ENCODE results near the gene MROH7.
A peak's percentile ranks its signal among the peaks of the same experiment; 100 is the strongest.

MROH7 gene

GRCh38 chr1:54715493-54716298 lies 74.1 kb downstream of the MROH7 start, which contains the start of gene TTC4:
TTC4 (plus strand) TSS chr1:54715861; CDS start chr1:54715909, 48 bp downstream.
- H4K8ac ChIP-seq (ENCODE audit: low read length) = peak within 1 kb of the TSS; percentile 92
- peak within 1 kb of the TSS; percentile 97 for H3K9ac ChIP-seq (ENCODE audit: low read length)
- DNase-seq = peak; percentile 83
- H3K27me3 ChIP-seq (ENCODE audit: control insufficient read depth in 1 of 2, insufficient read depth in 1 of 2, low read length in 2 of 2) = peaks cover 0 to 10% of the 10 kb centered on the region in 2 experiments
- peaks cover 3 to 34% of the 10 kb centered on the region in 2 experiments for H3K36me3 ChIP-seq (ENCODE audit: control insufficient read depth in 1 of 2, insufficient read depth in 2 of 2, low read depth in 1 of 2, low read length in 2 of 2)
- H3K4ac ChIP-seq (ENCODE audit: low read depth in 1 of 2, low read length in 2 of 2) = peak within 1 kb of the TSS; percentile 53 to 69
- WGBS = 4% methylated on average over 50 of the region's 51 CpGs
- peak within 1 kb of the TSS; percentile 82 for H2BK120ac ChIP-seq (ENCODE audit: low read depth, low read length)
- peak within 1 kb of the TSS; percentile 44 to 92 for H3K14ac ChIP-seq (ENCODE audit: low read length in 2 of 2)
- peak within 1 kb of the TSS; percentile 70 for H4K91ac ChIP-seq (ENCODE audit: low read length)
- peak within 1 kb of the TSS; percentile 63 for H2BK15ac ChIP-seq (ENCODE audit: low read depth, poor library complexity, severe bottlenecking)
- peak within 1 kb of the TSS; percentile 84 to 88 for H3K4me3 ChIP-seq (ENCODE audit: insufficient read depth in 1 of 2, low read depth in 1 of 2, low read length in 2 of 2)
- peak within 1 kb of the TSS; percentile 71 for H3K27ac ChIP-seq (ENCODE audit: low read length, poor library complexity, severe bottlenecking)
- H3K4me1 ChIP-seq (ENCODE audit: control insufficient read depth, insufficient read depth, low read depth, low read length) = peaks cover 7% of the 10 kb centered on the region
- peak within 1 kb of the TSS; percentile 78 for H3K4me2 ChIP-seq (ENCODE audit: low read length, poor library complexity, severe bottlenecking)
- H2BK5ac ChIP-seq (ENCODE audit: low read depth, low read length, poor library complexity, severe bottlenecking) = no peak within 1 kb of the TSS
- no peaks in the 10 kb centered on the region for H3K9me3 ChIP-seq (ENCODE audit: control insufficient read depth, low read length)
- peak within 1 kb of the TSS; percentile 48 to 61 for H2BK12ac ChIP-seq (ENCODE audit: low read length in 2 of 2)
- peak within 1 kb of the TSS; percentile 19 for H2AK5ac ChIP-seq (ENCODE audit: low read length, severe bottlenecking)
- peak within 1 kb of the TSS; percentile 89 for H2AFZ ChIP-seq (ENCODE audit: low read depth, low read length)
- no peak within 1 kb of the TSS for H3K23ac ChIP-seq (ENCODE audit: low read length in 2 of 2)
- peak within 1 kb of the TSS; percentile 83 to 88 for H3K18ac ChIP-seq (ENCODE audit: low read depth in 1 of 2, low read length in 2 of 2)
- H3K79me1 ChIP-seq (replicated peaks; ENCODE audit: low read length, poor library complexity, severe bottlenecking) = peaks cover 19% of the 10 kb centered on the region

DNA sequence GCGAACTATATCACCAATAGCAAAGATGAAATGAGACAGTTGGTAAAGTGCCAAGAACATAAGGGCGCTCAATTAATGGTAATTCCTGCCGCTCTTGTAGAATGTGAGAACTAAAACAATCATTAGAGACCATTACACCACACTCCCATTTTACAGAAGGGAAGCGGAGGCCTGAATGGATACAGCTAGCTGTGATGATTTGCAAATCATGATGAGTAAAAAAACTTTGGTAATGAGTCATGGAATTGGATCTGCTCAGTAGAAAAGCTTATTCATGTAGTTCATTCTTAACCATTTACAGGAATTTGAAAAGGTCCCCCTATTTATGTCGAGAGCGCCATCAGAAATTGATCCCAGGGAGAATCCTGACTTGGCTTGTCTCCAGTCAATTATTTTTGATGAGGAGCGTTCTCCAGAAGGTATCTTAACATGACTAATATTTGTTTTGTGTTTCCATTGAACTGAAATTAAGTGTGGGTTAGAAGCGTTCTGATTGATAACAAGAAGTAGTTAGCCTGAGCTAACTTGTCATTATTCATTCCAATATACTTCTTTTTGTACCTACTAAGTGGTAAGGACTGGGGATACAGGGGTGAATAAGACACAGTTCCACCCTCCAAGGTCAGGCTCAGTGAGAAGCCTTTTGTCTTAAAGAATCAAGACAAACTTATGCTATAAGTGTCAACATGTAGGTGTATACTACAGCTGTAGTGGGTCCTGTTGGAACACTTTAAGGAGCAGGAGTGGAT lies 74.9 kb downstream of the MROH7 start:
- H2BK120ac ChIP-seq (ENCODE audit: low read depth, low read length) = no peak overlapping the region
- peak overlapping the region in 1 of 2 experiments; percentile 30 for H3K4ac ChIP-seq (ENCODE audit: low read depth in 1 of 2, low read length in 2 of 2)
- no peak overlapping the region for H2AFZ ChIP-seq (ENCODE audit: low read depth, low read length)
- H3K27ac ChIP-seq (ENCODE audit: low read length, poor library complexity, severe bottlenecking) = peak overlapping the region; percentile 71
- H3K36me3 ChIP-seq (ENCODE audit: control insufficient read depth in 1 of 2, insufficient read depth in 2 of 2, low read depth in 1 of 2, low read length in 2 of 2) = peaks cover 3 to 42% of the 10 kb centered on the region in 2 experiments
- no peak overlapping the region for H2BK5ac ChIP-seq (ENCODE audit: low read depth, low read length, poor library complexity, severe bottlenecking)
- peak overlapping the region; percentile 78 for H3K4me2 ChIP-seq (ENCODE audit: low read length, poor library complexity, severe bottlenecking)
- H2BK12ac ChIP-seq (ENCODE audit: low read length in 2 of 2) = no peak overlapping the region
- no peaks in the 10 kb centered on the region for H3K9me3 ChIP-seq (ENCODE audit: control insufficient read depth, low read length)
- H4K91ac ChIP-seq (ENCODE audit: low read length) = no peak overlapping the region
- H3K14ac ChIP-seq (ENCODE audit: low read length in 2 of 2) = no peak overlapping the region
- no peak for DNase-seq
- H3K79me1 ChIP-seq (replicated peaks; ENCODE audit: low read length, poor library complexity, severe bottlenecking) = peaks cover 19% of the 10 kb centered on the region
- H3K27me3 ChIP-seq (ENCODE audit: control insufficient read depth in 1 of 2, insufficient read depth in 1 of 2, low read length in 2 of 2) = peaks cover 0 to 2% of the 10 kb centered on the region in 2 experiments
- H3K18ac ChIP-seq (ENCODE audit: low read depth in 1 of 2, low read length in 2 of 2) = no peak overlapping the region
- no peak overlapping the region for H2BK15ac ChIP-seq (ENCODE audit: low read depth, poor library complexity, severe bottlenecking)
- H3K9ac ChIP-seq (ENCODE audit: low read length) = peak overlapping the region; percentile 97
- H4K8ac ChIP-seq (ENCODE audit: low read length) = peak overlapping the region; percentile 90
- H3K4me1 ChIP-seq (ENCODE audit: control insufficient read depth, insufficient read depth, low read depth, low read length) = peaks cover 7% of the 10 kb centered on the region
- peak overlapping the region in 1 of 2 experiments; percentile 88 for H3K4me3 ChIP-seq (ENCODE audit: insufficient read depth in 1 of 2, low read depth in 1 of 2, low read length in 2 of 2)
- H3K23ac ChIP-seq (ENCODE audit: low read length in 2 of 2) = no peak overlapping the region
- WGBS = 42% methylated on average over 5 of the region's 8 CpGs
- H2AK5ac ChIP-seq (ENCODE audit: low read length, severe bottlenecking) = no peak overlapping the region

DNA sequence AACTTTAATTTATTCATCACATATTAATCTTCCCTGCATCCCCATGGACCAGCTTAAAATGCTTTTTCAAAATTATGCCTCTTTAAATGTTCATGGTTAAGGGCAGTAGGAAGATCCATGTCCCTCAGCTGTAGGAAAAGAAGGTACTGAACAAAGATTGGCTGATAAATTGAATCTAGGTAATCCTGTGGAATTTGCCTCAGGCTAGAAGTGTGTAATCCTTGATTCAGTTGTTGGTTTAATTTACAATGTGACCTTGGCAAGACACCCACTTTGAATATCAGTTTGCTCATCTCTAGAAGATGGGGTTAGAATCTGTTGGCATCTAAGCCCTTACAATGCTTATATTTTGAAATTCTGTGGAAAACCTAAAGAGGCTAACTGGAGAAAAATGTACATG lies 80.1 kb downstream of the MROH7 start:
- no peak overlapping the region for H3K4me2 ChIP-seq (ENCODE audit: low read length, poor library complexity, severe bottlenecking)
- no peak overlapping the region for H3K9ac ChIP-seq (ENCODE audit: low read length)
- H3K4ac ChIP-seq (ENCODE audit: low read depth in 1 of 2, low read length in 2 of 2) = no peak overlapping the region
- no peak overlapping the region for H3K14ac ChIP-seq (ENCODE audit: low read length in 2 of 2)
- no peak overlapping the region for H3K27ac ChIP-seq (ENCODE audit: low read length, poor library complexity, severe bottlenecking)
- H3K4me1 ChIP-seq (ENCODE audit: control insufficient read depth, insufficient read depth, low read depth, low read length) = no peaks in the 10 kb centered on the region
- peaks cover 16 to 94% of the 10 kb centered on the region in 2 experiments for H3K36me3 ChIP-seq (ENCODE audit: control insufficient read depth in 1 of 2, insufficient read depth in 2 of 2, low read depth in 1 of 2, low read length in 2 of 2)
- no peak overlapping the region for H4K91ac ChIP-seq (ENCODE audit: low read length)
- peaks cover 3% of the 10 kb centered on the region for H3K9me3 ChIP-seq (ENCODE audit: control insufficient read depth, low read length)
- no peak overlapping the region for H4K8ac ChIP-seq (ENCODE audit: low read length)
- no peak overlapping the region for H2AK5ac ChIP-seq (ENCODE audit: low read length, severe bottlenecking)
- H3K4me3 ChIP-seq (ENCODE audit: insufficient read depth in 1 of 2, low read depth in 1 of 2, low read length in 2 of 2) = no peak overlapping the region
- no peak overlapping the region for H2AFZ ChIP-seq (ENCODE audit: low read depth, low read length)
- H3K79me1 ChIP-seq (replicated peaks; ENCODE audit: low read length, poor library complexity, severe bottlenecking) = peaks cover 14% of the 10 kb centered on the region
- no peak overlapping the region for H2BK12ac ChIP-seq (ENCODE audit: low read length in 2 of 2)
- no peak overlapping the region for H2BK120ac ChIP-seq (ENCODE audit: low read depth, low read length)
- no peak overlapping the region for H3K23ac ChIP-seq (ENCODE audit: low read length in 2 of 2)
- no peak overlapping the region for H2BK15ac ChIP-seq (ENCODE audit: low read depth, poor library complexity, severe bottlenecking)
- H3K18ac ChIP-seq (ENCODE audit: low read depth in 1 of 2, low read length in 2 of 2) = no peak overlapping the region
- no peak for DNase-seq
- H2BK5ac ChIP-seq (ENCODE audit: low read depth, low read length, poor library complexity, severe bottlenecking) = no peak overlapping the region
- H3K27me3 ChIP-seq (ENCODE audit: control insufficient read depth in 1 of 2, insufficient read depth in 1 of 2, low read length in 2 of 2) = no peaks in the 10 kb centered on the region

DNA sequence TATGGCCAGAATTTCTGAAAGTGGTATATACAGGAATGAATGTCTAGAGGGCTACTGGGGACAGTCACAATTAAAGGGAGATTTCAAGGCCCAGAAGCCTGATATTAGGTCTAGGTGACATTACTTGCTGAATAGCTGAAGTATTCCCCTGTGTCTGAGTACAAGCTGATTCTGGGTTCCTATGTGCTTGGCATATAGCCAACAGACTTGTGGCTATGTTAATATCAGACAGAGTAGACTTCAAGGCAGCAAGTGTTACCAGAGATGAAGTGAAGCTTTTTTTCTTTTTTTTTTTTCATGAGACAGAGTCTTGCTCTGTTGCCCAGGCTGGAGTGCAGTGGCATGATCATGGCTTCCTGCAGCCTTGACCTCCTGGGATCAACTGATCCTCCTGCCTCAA lies 82.4 kb downstream of the MROH7 start:
- no peak overlapping the region for H3K4me3 ChIP-seq (ENCODE audit: insufficient read depth in 1 of 2, low read depth in 1 of 2, low read length in 2 of 2)
- no peak overlapping the region for H3K9ac ChIP-seq (ENCODE audit: low read length)
- DNase-seq = no peak
- H3K4me1 ChIP-seq (ENCODE audit: control insufficient read depth, insufficient read depth, low read depth, low read length) = no peaks in the 10 kb centered on the region
- no peak overlapping the region for H3K23ac ChIP-seq (ENCODE audit: low read length in 2 of 2)
- no peak overlapping the region for H3K4ac ChIP-seq (ENCODE audit: low read depth in 1 of 2, low read length in 2 of 2)
- no peak overlapping the region for H3K18ac ChIP-seq (ENCODE audit: low read depth in 1 of 2, low read length in 2 of 2)
- H4K8ac ChIP-seq (ENCODE audit: low read length) = no peak overlapping the region
- no peak overlapping the region for H4K91ac ChIP-seq (ENCODE audit: low read length)
- H3K14ac ChIP-seq (ENCODE audit: low read length in 2 of 2) = no peak overlapping the region
- no peak overlapping the region for H3K4me2 ChIP-seq (ENCODE audit: low read length, poor library complexity, severe bottlenecking)
- no peak overlapping the region for H2BK12ac ChIP-seq (ENCODE audit: low read length in 2 of 2)
- H2BK120ac ChIP-seq (ENCODE audit: low read depth, low read length) = no peak overlapping the region
- no peak overlapping the region for H2BK15ac ChIP-seq (ENCODE audit: low read depth, poor library complexity, severe bottlenecking)
- peaks cover 3% of the 10 kb centered on the region for H3K79me1 ChIP-seq (replicated peaks; ENCODE audit: low read length, poor library complexity, severe bottlenecking)
- no peak overlapping the region for H2AFZ ChIP-seq (ENCODE audit: low read depth, low read length)
- peaks cover 3% of the 10 kb centered on the region for H3K9me3 ChIP-seq (ENCODE audit: control insufficient read depth, low read length)
- H3K27me3 ChIP-seq (ENCODE audit: control insufficient read depth in 1 of 2, insufficient read depth in 1 of 2, low read length in 2 of 2) = no peaks in the 10 kb centered on the region
- H3K36me3 ChIP-seq (ENCODE audit: control insufficient read depth in 1 of 2, insufficient read depth in 2 of 2, low read depth in 1 of 2, low read length in 2 of 2) = peaks cover 14 to 98% of the 10 kb centered on the region in 2 experiments
- H3K27ac ChIP-seq (ENCODE audit: low read length, poor library complexity, severe bottlenecking) = no peak overlapping the region
- H2AK5ac ChIP-seq (ENCODE audit: low read length, severe bottlenecking) = no peak overlapping the region
- H2BK5ac ChIP-seq (ENCODE audit: low read depth, low read length, poor library complexity, severe bottlenecking) = no peak overlapping the region

Data from mesenchymal stem cell (in vitro differentiated cells and primary cell).